Measurements from ENCODE around the gene MRAP2. TPM values are rescaled to one million over a fixed set of nuclear protein-coding genes. Genes with fewer than 3 reads are reported as not detected.
"Not testable (repeated sequence)": the region's sequence is repeated elsewhere in the genome, so short reads cannot be mapped to it uniquely, and the experiment has no call there.

The MRAP2 gene
- polyA plus RNA-seq, 1 donor (not counting 4 experiments of a cell fraction or from before 2014, with no cell fraction given) = 3.0 TPM

GRCh38 chr6:84123186-84123585, 89.6 kb downstream of the MRAP2 start:
- no peaks in the 10 kb centered on the region for H3K4me1 ChIP-seq (ENCODE audit: control insufficient read depth, extremely low read depth, insufficient read depth, low read length)
- no peaks in the 10 kb centered on the region for H3K79me2 ChIP-seq (ENCODE audit: control insufficient read depth, insufficient read depth, low read length)
- H3K27ac ChIP-seq (ENCODE audit: control insufficient read depth, insufficient read depth, low read length) = no peak overlapping the region
- H3K9ac ChIP-seq (ENCODE audit: control insufficient read depth, extremely low read depth, insufficient read depth, low read length) = no peak overlapping the region
- H3K4me3 ChIP-seq (ENCODE audit: control insufficient read depth in 2 of 3, extremely low read depth in 1 of 3, insufficient read depth in 2 of 3, low read depth in 1 of 3, low read length in 3 of 3) = no peak overlapping the region
- dilution Hi-C loops (cut with MboI; ENCODE audit: extremely low pct_ligation_motif_present, low sequenced_read_pairs) = no loop called here
- H2AFZ ChIP-seq (ENCODE audit: control insufficient read depth, low read length) = no peak overlapping the region
- TF ChIP-seq CTCF (optimal IDR thresholded peaks at IDR 0.05 in 1 of 3, IDR thresholded peaks at IDR 0.05 in 1 of 3, conservative IDR thresholded peaks at IDR 0.05 in 1 of 3; ENCODE audit: extremely low read depth in 1 of 3, insufficient read depth in 2 of 3, low read length in 3 of 3) (no peak), EZH2 (IDR thresholded peaks at IDR 0.05; ENCODE audit: low read length) (no peak)
- DNase-seq (ENCODE audit: low read depth, low spot score) = no peak
- H3K4me2 ChIP-seq (ENCODE audit: control insufficient read depth, extremely low read depth, insufficient read depth, low read depth, low read length) = no peak overlapping the region
- H3K9me3 ChIP-seq (ENCODE audit: control insufficient read depth, low read depth, low read length) = no peaks in the 10 kb centered on the region
- no peaks in the 10 kb centered on the region for H4K20me1 ChIP-seq (ENCODE audit: control insufficient read depth, extremely low read depth, insufficient read depth, low read length)
- no peaks in the 10 kb centered on the region for H3K9me1 ChIP-seq (ENCODE audit: control insufficient read depth, extremely low read depth, insufficient read depth, low read length)
- FAIRE-seq = no peak
- no peaks in the 10 kb centered on the region for H3K27me3 ChIP-seq (ENCODE audit: control insufficient read depth, extremely low read depth, insufficient read depth, low read length)
- H3K36me3 ChIP-seq (ENCODE audit: control insufficient read depth in 2 of 2, extremely low read depth in 1 of 2, insufficient read depth in 2 of 2, low read length in 2 of 2) = no peaks in the 10 kb centered on the region

- H3K27ac ChIP-seq (ENCODE audit: control insufficient read depth, insufficient read depth, low read length); DNase-seq (ENCODE audit: low read depth, low spot score); dilution Hi-C loops (cut with MboI; ENCODE audit: extremely low pct_ligation_motif_present, low sequenced_read_pairs); H3K4me3 ChIP-seq (ENCODE audit: control insufficient read depth in 2 of 3, extremely low read depth in 1 of 3, insufficient read depth in 2 of 3, low read depth in 1 of 3, low read length in 3 of 3); H3K4me2 ChIP-seq (ENCODE audit: control insufficient read depth, extremely low read depth, insufficient read depth, low read depth, low read length); H3K9me1 ChIP-seq (ENCODE audit: control insufficient read depth, extremely low read depth, insufficient read depth, low read length); H4K20me1 ChIP-seq (ENCODE audit: control insufficient read depth, extremely low read depth, insufficient read depth, low read length); H3K9me3 ChIP-seq (ENCODE audit: control insufficient read depth, low read depth, low read length); H2AFZ ChIP-seq (ENCODE audit: control insufficient read depth, low read length); H3K79me2 ChIP-seq (ENCODE audit: control insufficient read depth, insufficient read depth, low read length); FAIRE-seq; H3K36me3 ChIP-seq (ENCODE audit: control insufficient read depth in 2 of 2, extremely low read depth in 1 of 2, insufficient read depth in 2 of 2, low read length in 2 of 2); H3K4me1 ChIP-seq (ENCODE audit: control insufficient read depth, extremely low read depth, insufficient read depth, low read length); H3K27me3 ChIP-seq (ENCODE audit: control insufficient read depth, extremely low read depth, insufficient read depth, low read length); H3K9ac ChIP-seq (ENCODE audit: control insufficient read depth, extremely low read depth, insufficient read depth, low read length): not testable (repeated sequence)
Measured at GRCh38 chr6:84129588-84129987, 96.0 kb downstream of the MRAP2 start.

GRCh38 chr6:84133385-84133784, 99.8 kb downstream of the MRAP2 start:
- H3K4me2 ChIP-seq (ENCODE audit: control insufficient read depth, extremely low read depth, insufficient read depth, low read depth, low read length); dilution Hi-C loops (cut with MboI; ENCODE audit: extremely low pct_ligation_motif_present, low sequenced_read_pairs); DNase-seq (ENCODE audit: low read depth, low spot score); H3K27ac ChIP-seq (ENCODE audit: control insufficient read depth, insufficient read depth, low read length); H3K9me1 ChIP-seq (ENCODE audit: control insufficient read depth, extremely low read depth, insufficient read depth, low read length); H4K20me1 ChIP-seq (ENCODE audit: control insufficient read depth, extremely low read depth, insufficient read depth, low read length); H3K9me3 ChIP-seq (ENCODE audit: control insufficient read depth, low read depth, low read length); H3K79me2 ChIP-seq (ENCODE audit: control insufficient read depth, insufficient read depth, low read length); H3K9ac ChIP-seq (ENCODE audit: control insufficient read depth, extremely low read depth, insufficient read depth, low read length); H3K4me3 ChIP-seq (ENCODE audit: control insufficient read depth in 2 of 3, extremely low read depth in 1 of 3, insufficient read depth in 2 of 3, low read depth in 1 of 3, low read length in 3 of 3); H3K36me3 ChIP-seq (ENCODE audit: control insufficient read depth in 2 of 2, extremely low read depth in 1 of 2, insufficient read depth in 2 of 2, low read length in 2 of 2); H3K4me1 ChIP-seq (ENCODE audit: control insufficient read depth, extremely low read depth, insufficient read depth, low read length); FAIRE-seq; H2AFZ ChIP-seq (ENCODE audit: control insufficient read depth, low read length); H3K27me3 ChIP-seq (ENCODE audit: control insufficient read depth, extremely low read depth, insufficient read depth, low read length): not testable (repeated sequence)
